GM23248 (cell line): ENCODE measurements around the gene MAGI1. TPM values are rescaled to one million over a fixed set of nuclear protein-coding genes. Genes with fewer than 3 reads are reported as not detected.
A peak's percentile ranks its signal among the peaks of the same experiment; 100 is the strongest.

Experiments used
- DNase-seq: peaks from one replicate; pipeline ENCODE4 v3.0.0-alpha.2; 2015
- H2AFZ ChIP-seq: fragments of 200-600 bp; sonication (generic); 2 replicates; pipeline ENCODE4 v1.6.1; 2016; ENCODE audit warnings: antibody characterized with exemption
- H3F3A ChIP-seq: fragments of 200-600 bp; sonication (generic); 2 replicates; pipeline ENCODE4 v1.6.1; 2016; ENCODE audit warnings: mild to moderate bottlenecking, antibody characterized with exemption, mixed run types; ENCODE audit not compliant: insufficient read depth
- H3K27ac ChIP-seq: fragments of 200-600 bp; sonication (generic); 2 replicates; pipeline ENCODE4 v1.5.1; 2016; ENCODE audit warnings: mild to moderate bottlenecking
- H3K27me3 ChIP-seq: fragments of 200-600 bp; sonication (generic); replicated peaks from 2 replicates; pipeline ENCODE4 v1.6.1; 2016; ENCODE audit warnings: mild to moderate bottlenecking; ENCODE audit not compliant: insufficient read depth
- H3K36me3 ChIP-seq: fragments of 200-600 bp; sonication (generic); 2 replicates; pipeline ENCODE4 v1.6.1; 2016; ENCODE audit warnings: low read depth, mild to moderate bottlenecking
- H3K4me1 ChIP-seq: fragments of 200-600 bp; sonication (generic); 2 replicates; pipeline ENCODE4 v1.6.1; 2016; ENCODE audit warnings: mild to moderate bottlenecking; ENCODE audit not compliant: insufficient read depth
- H3K4me2 ChIP-seq: fragments of 200-600 bp; sonication (generic); one replicate; pipeline ENCODE4 v1.6.1; 2016; ENCODE audit warnings: mild to moderate bottlenecking; ENCODE audit not compliant: unreplicated experiment
- H3K4me3 ChIP-seq: fragments of 200-600 bp; sonication (generic); 2 replicates; pipeline ENCODE4 v1.5.1; 2016; ENCODE audit warnings: mild to moderate bottlenecking
- H3K79me2 ChIP-seq: fragments of 200-600 bp; sonication (generic); 2 replicates; pipeline ENCODE4 v1.6.1; 2016; ENCODE audit warnings: mild to moderate bottlenecking; ENCODE audit not compliant: insufficient read depth
- H3K9ac ChIP-seq: fragments of 200-600 bp; sonication (generic); 2 replicates; pipeline ENCODE4 v1.6.1; 2016; ENCODE audit warnings: mild to moderate bottlenecking
- H3K9me2 ChIP-seq: fragments of 200-600 bp; sonication (generic); 2 replicates; pipeline ENCODE4 v1.6.1; 2016; ENCODE audit warnings: mixed run types, mild to moderate bottlenecking, moderate library complexity; ENCODE audit not compliant: insufficient read depth
- H3K9me3 ChIP-seq: fragments of 200-600 bp; sonication (generic); one replicate; pipeline ENCODE4 v1.6.1; 2017; ENCODE audit warnings: low read depth
- H4K20me1 ChIP-seq: fragments of 200-600 bp; sonication (generic); 2 replicates; pipeline ENCODE4 v1.6.0; 2016; ENCODE audit not compliant: insufficient read depth
- EZH2 ChIP-seq: fragments of 200-600 bp; sonication (generic); IDR thresholded peaks from 2 replicates; pipeline ENCODE4 v1.6.1; 2018; ENCODE audit warnings: antibody characterized with exemption, mild to moderate bottlenecking; ENCODE audit not compliant: insufficient read depth, poor library complexity, severe bottlenecking
- EZH2phosphoT487 ChIP-seq: fragments of 200-600 bp; sonication (generic); IDR thresholded peaks from 2 replicates; pipeline ENCODE4 v1.6.1; 2018; ENCODE audit warnings: antibody characterized with exemption, moderate library complexity, mild to moderate bottlenecking, low read depth; ENCODE audit not compliant: insufficient read depth
- WGBS, 2 experiments: methylation state at CpG; one replicate each; pipeline ENCODE4 v1.1.6; 2015 to 2017; ENCODE audit warnings: low lambda C conversion rate in 2 of 2, low coverage in 1 of 2; ENCODE audit errors: missing lambda C conversion rate in 2 of 2; 5-methylcytosine and 5-hydroxymethylcytosine counted together
- in situ Hi-C: fragments of 300-500 bp; cut with MboI; formaldehyde crosslinking; loops from 2 replicates; pipeline ENCODE4 v1.15.0; 2020
- polyA plus RNA-seq: library from polyadenylated mRNA; unstranded; fragments of >200 nt; fragmentation: Nextera tagmentation; extraction: Ambion mirVana; gene quantifications from 2 replicates; pipeline ENCODE4 v1.2.1, GENCODE V29; 2016
- total RNA-seq: library from RNA; depleted of rRNA; stranded (reverse); fragments of >200 nt; shearing (Covaris generic); gene quantifications from 2 replicates; pipeline ENCODE4 v1.2.3, GENCODE V29; 2014

Gene MAGI1
- total and polyA plus RNA-seq, 2 experiments from 2014 or later = 7.3 to 13.8 TPM

DNA sequence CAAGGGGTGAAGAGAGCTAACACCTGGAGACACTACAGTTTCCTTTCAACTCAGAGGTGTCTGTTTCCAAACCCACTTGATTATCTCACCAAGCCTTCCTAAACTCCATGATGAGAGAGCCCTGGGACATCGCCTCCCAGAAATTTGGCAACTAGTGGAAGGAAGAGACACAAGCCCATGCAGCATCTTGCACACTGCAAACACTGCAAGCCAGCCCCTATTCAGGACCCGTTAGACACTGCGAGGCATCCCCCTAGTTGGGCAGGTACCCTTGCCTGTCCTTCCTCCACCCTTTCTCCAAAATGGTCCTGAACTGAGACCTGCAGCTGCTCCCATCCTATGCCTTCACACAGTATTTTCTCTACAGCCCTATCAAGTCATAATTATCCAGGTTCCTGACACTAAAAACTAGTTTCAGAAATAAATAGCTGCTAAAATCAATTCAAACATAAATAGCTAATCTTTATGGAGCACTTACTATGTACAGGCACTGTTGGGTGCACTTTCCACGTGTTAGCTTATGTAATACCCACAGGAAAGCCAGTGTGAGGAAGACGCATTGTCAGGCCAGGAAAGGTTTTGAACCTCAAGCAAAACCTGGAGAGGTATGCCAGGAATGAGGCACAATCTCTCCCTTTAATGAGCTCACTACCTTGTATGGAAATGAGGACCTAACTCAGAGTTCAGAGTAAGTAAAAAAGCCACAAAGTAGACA is 2.8 kb downstream of the MAGI1 start:
- no peaks in the 10 kb centered on the region for H3K36me3 ChIP-seq
- no peak overlapping the region for H3K27ac ChIP-seq
- peaks cover 26% of the 10 kb centered on the region for H3F3A ChIP-seq
- TF ChIP-seq EZH2phosphoT487 (no peak), EZH2 (no peak)
- peak; percentile 30 for DNase-seq
- H3K9ac ChIP-seq = peak overlapping the region; percentile 13; the same call in 1 of the 2 replicates
- H3K9me2 ChIP-seq = no peaks in the 10 kb centered on the region
- H4K20me1 ChIP-seq = no peaks in the 10 kb centered on the region
- peak overlapping the region; percentile 99 for H3K4me3 ChIP-seq
- H2AFZ ChIP-seq = no peak overlapping the region
- H3K4me2 ChIP-seq = peak overlapping the region; percentile 86
- in situ Hi-C loops = no loop called here
- WGBS, 2 experiments = 48% methylated on average over 5 of the region's 5 CpGs
- H3K27me3 ChIP-seq = no peaks in the 10 kb centered on the region
- H3K4me1 ChIP-seq = peaks cover 33% of the 10 kb centered on the region
- H3K79me2 ChIP-seq = peaks cover 74% of the 10 kb centered on the region
- no peaks in the 10 kb centered on the region for H3K9me3 ChIP-seq

DNA sequence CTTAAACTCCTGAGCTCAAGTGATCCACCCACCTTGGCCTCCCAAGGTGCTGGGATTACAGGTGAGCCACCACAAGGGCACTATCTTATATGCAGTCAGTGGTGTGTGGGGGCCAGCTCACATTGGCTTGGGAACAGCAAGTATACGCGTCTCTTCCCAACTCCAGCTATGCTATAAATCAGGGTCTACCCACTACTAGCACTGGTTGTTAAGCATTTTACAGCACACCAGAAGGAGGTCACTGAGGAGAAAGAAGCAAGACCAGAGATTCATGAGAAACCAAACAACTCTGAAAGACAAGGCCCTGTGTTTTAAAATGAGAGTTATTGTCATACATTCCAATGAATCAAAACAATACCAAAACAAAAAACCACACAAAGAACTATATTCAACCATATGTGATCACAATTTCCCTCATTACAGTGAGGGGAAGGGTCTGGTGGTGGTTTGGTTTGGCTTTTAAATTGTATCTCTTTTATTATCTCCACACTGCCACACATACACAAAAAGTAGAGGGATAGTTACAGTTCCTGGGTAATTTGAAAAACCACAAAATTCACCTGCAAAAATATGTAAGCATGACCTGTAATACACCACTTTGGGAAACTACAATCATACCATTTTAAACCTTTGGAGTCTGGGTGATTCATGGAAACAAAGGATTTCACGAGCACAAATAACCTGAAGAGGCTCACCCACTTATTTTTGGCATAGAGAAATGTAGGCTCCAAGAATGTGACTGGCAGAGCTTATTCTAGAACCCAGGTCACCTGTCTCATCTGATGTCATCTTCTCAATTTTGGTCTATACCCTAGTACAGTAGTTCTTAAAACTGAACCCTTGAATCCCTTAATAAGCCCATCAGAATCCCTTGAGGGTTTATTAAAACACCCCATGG is 5.2 kb downstream of the MAGI1 start:
- H3K36me3 ChIP-seq = no peaks in the 10 kb centered on the region
- peaks cover 99% of the 10 kb centered on the region for H3K79me2 ChIP-seq
- H3K27ac ChIP-seq = no peak overlapping the region
- no peak for DNase-seq
- no peaks in the 10 kb centered on the region for H3K9me2 ChIP-seq
- H2AFZ ChIP-seq = no peak overlapping the region
- TF ChIP-seq EZH2 = no peak
- no peak for TF ChIP-seq EZH2phosphoT487
- no peaks in the 10 kb centered on the region for H3K9me3 ChIP-seq
- no peak overlapping the region for H3K4me3 ChIP-seq
- H3K9ac ChIP-seq = no peak overlapping the region
- H3F3A ChIP-seq = peaks cover 20% of the 10 kb centered on the region; the same call in 1 of the 2 replicates
- H3K27me3 ChIP-seq = no peaks in the 10 kb centered on the region
- peaks cover 30% of the 10 kb centered on the region for H3K4me1 ChIP-seq
- no peaks in the 10 kb centered on the region for H4K20me1 ChIP-seq
- H3K4me2 ChIP-seq = no peak overlapping the region
- in situ Hi-C loops = no loop called here
- 86 to 87% methylated on average over 3 of the region's 3 CpGs for WGBS, 2 experiments

DNA sequence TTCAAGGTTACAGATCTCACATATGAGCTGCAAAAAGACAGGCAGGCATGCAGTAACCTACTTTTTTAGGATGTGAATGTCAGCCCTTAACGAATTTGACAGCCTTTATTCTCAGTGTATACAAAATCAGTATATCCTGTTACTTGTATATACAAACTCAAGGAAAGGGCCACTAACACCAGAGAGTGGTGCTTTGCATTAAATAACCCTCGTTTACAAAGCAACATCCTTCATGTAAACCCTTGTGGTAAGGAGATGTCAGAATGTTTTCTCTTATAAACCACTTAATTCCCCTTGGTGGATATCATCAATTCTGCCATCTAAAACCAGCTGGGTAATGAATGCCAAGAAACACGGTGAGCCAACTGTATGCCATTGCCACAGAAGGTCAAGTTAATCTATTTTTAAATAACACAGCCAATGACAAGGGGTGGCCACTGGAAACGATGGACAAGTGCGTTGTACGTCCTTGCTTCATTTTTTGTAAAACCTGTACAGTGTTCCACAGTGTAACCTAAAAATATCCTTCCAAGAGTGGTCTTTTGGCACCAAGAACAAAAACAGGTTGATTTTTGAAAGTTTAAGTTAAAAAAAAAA is 7.5 kb downstream of the MAGI1 start:
- Histone ChIP-seq H3K9ac (no peak overlapping the region), H3K4me1 (peaks cover 21% of the 10 kb centered on the region), H3K36me3 (no peaks in the 10 kb centered on the region), H3K9me2 (no peaks in the 10 kb centered on the region), H3K27me3 (no peaks in the 10 kb centered on the region), H3K27ac (no peak overlapping the region), H2AFZ (no peak overlapping the region), H3K79me2 (peaks cover 99% of the 10 kb centered on the region), H3K4me2 (no peak overlapping the region), H3F3A (peaks cover 15% of the 10 kb centered on the region; the same call in 1 of the 2 replicates), H3K9me3 (no peaks in the 10 kb centered on the region), H3K4me3 (no peak overlapping the region), H4K20me1 (no peaks in the 10 kb centered on the region)
- 89 to 92% methylated on average over 6 of the region's 6 CpGs for WGBS, 2 experiments
- no peak for DNase-seq
- in situ Hi-C loops = no loop called here
- TF ChIP-seq EZH2 (no peak), EZH2phosphoT487 (no peak)

DNA sequence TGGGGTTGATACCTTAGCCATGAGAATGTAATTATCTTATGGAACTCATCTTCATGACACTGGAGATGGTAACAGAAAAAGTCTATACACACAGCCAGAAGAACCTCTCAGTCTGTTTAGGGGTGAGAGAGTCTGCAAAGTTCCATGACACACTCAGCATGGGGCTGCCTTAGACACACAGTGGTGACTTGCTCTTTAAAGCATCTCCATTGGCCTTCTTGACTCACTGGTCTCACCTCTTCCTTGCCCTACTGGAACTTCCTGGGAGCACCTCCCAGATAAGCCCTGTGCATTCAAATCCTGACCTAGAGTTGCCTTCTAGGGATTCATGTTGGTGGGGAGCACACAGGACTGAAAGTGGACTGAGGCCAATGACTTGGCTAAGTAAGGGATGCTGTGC is 9.3 kb downstream of the MAGI1 start:
- H3K27me3 ChIP-seq = no peaks in the 10 kb centered on the region
- no peak overlapping the region for H3K27ac ChIP-seq
- no peak overlapping the region for H3K4me3 ChIP-seq
- H3K9me2 ChIP-seq = no peaks in the 10 kb centered on the region
- in situ Hi-C loops = no loop called here
- H3K79me2 ChIP-seq = peaks cover 99% of the 10 kb centered on the region
- TF ChIP-seq EZH2 (no peak), EZH2phosphoT487 (no peak)
- no peaks in the 10 kb centered on the region for H4K20me1 ChIP-seq
- no peaks in the 10 kb centered on the region for H3K36me3 ChIP-seq
- no peak overlapping the region for H2AFZ ChIP-seq
- peaks cover 10% of the 10 kb centered on the region; the same call in 1 of the 2 replicates for H3K4me1 ChIP-seq
- no peak overlapping the region for H3K4me2 ChIP-seq
- no peaks in the 10 kb centered on the region for H3K9me3 ChIP-seq
- peak; percentile 63 for DNase-seq
- peaks cover 5% of the 10 kb centered on the region; the same call in 1 of the 2 replicates for H3F3A ChIP-seq
- no peak overlapping the region for H3K9ac ChIP-seq
